ENCODE data around the gene SLC37A3. TPM values are rescaled to one million over a fixed set of nuclear protein-coding genes. Genes with fewer than 3 reads are reported as not detected.

The SLC37A3 gene
- total RNA-seq, 1 donor from 2014 or later = 15.0 TPM

- H3K27me3 ChIP-seq = no peaks in the 10 kb centered on the region
- H3K27ac ChIP-seq = no peak overlapping the region
- H3K36me3 ChIP-seq = no peaks in the 10 kb centered on the region
- intact Hi-C loops (cut with DNase I) = no loop called here
- H3K4me1 ChIP-seq = peaks cover 0 to 3% of the 10 kb centered on the region in 2 donors
- no peak overlapping the region for H3K4me3 ChIP-seq
- H3K9me3 ChIP-seq = no peaks in the 10 kb centered on the region
- DNase-seq (ENCODE audit: low spot score in 2 of 2) = no peak
- no peak for TF ChIP-seq CTCF (IDR thresholded peaks at IDR 0.05)
Observed at GRCh38 chr7:140404565-140405065, 6.3 kb upstream of the SLC37A3 start.

- Histone ChIP-seq H3K36me3 (no peaks in the 10 kb centered on the region), H3K27me3 (no peaks in the 10 kb centered on the region), H3K9me3 (no peaks in the 10 kb centered on the region), H3K4me1 (peaks cover 0 to 3% of the 10 kb centered on the region in 2 donors), H3K4me3 (peak within 1 kb of the TSS; percentile 38 to 45), H3K27ac (no peak within 1 kb of the TSS)
- TF ChIP-seq CTCF (IDR thresholded peaks at IDR 0.05) = no peak
- DNase-seq (ENCODE audit: low spot score in 2 of 2) = no peak
- intact Hi-C loops (cut with DNase I) = no loop called here
Observed at GRCh38 chr7:140403878-140404564, 5.7 kb upstream of the SLC37A3 start, which contains the start of gene RAB19. RAB19 (plus strand) TSS chr7:140404058; CDS start chr7:140407647, 3,589 bp downstream.

GRCh38 chr7:140402178-140402835 is 4.0 kb upstream of the SLC37A3 start:
- Histone ChIP-seq H3K36me3 (no peaks in the 10 kb centered on the region), H3K27ac (no peak overlapping the region), H3K4me1 (peaks cover 0 to 4% of the 10 kb centered on the region in 2 donors), H3K4me3 (no peak overlapping the region), H3K9me3 (no peaks in the 10 kb centered on the region), H3K27me3 (no peaks in the 10 kb centered on the region)
- intact Hi-C loops (cut with DNase I) = no loop called here
- TF ChIP-seq CTCF (IDR thresholded peaks at IDR 0.05) = no peak
- no peak for DNase-seq (ENCODE audit: low spot score in 2 of 2)

GRCh38 chr7:140400381-140400780 is 2.1 kb upstream of the SLC37A3 start:
- no peak for TF ChIP-seq CTCF (IDR thresholded peaks at IDR 0.05)
- no peak for DNase-seq (ENCODE audit: low spot score in 2 of 2)
- Histone ChIP-seq H3K36me3 (no peaks in the 10 kb centered on the region), H3K9me3 (no peaks in the 10 kb centered on the region), H3K27me3 (no peaks in the 10 kb centered on the region), H3K27ac (no peak overlapping the region), H3K4me1 (peaks cover 0 to 6% of the 10 kb centered on the region in 2 donors), H3K4me3 (no peak overlapping the region)
- intact Hi-C loops (cut with DNase I) = no loop called here

- H3K9me3 ChIP-seq = no peaks in the 10 kb centered on the region
- intact Hi-C loops (cut with DNase I) = loop anchor here (1.0 to 10.0 kb wide), 6 partner anchors 79 to 964 kb away; partner anchors contain the start of genes ADCK2, BRAF and MRPS33
- no peak for TF ChIP-seq CTCF (IDR thresholded peaks at IDR 0.05)
- DNase-seq (ENCODE audit: low spot score in 2 of 2) = no peak
- peak overlapping the region in 1 of 2 donors; percentile 81 for H3K4me3 ChIP-seq
- H3K36me3 ChIP-seq = no peaks in the 10 kb centered on the region
- H3K27ac ChIP-seq = no peak overlapping the region
- no peaks in the 10 kb centered on the region for H3K27me3 ChIP-seq
- H3K4me1 ChIP-seq = peaks cover 0 to 3% of the 10 kb centered on the region in 2 donors
Observed at GRCh38 chr7:140398821-140399220, 491 bp upstream of the SLC37A3 start.

Data from ascending aorta (tissue), 2 donors.